HG02610 (cell line): ENCODE measurements around the gene AK9.
"Not testable (repeated sequence)": the region's sequence is repeated elsewhere in the genome, so short reads cannot be mapped to it uniquely, and the experiment has no call there.

Experiments
- ATAC-seq: cut with Tn5 transposase; IDR thresholded peaks from one replicate; pipeline ENCODE4 v1.9.1; 2021; ENCODE audit warnings: mild to moderate bottlenecking, moderate library complexity; ENCODE audit not compliant: unreplicated experiment

Gene AK9

DNA sequence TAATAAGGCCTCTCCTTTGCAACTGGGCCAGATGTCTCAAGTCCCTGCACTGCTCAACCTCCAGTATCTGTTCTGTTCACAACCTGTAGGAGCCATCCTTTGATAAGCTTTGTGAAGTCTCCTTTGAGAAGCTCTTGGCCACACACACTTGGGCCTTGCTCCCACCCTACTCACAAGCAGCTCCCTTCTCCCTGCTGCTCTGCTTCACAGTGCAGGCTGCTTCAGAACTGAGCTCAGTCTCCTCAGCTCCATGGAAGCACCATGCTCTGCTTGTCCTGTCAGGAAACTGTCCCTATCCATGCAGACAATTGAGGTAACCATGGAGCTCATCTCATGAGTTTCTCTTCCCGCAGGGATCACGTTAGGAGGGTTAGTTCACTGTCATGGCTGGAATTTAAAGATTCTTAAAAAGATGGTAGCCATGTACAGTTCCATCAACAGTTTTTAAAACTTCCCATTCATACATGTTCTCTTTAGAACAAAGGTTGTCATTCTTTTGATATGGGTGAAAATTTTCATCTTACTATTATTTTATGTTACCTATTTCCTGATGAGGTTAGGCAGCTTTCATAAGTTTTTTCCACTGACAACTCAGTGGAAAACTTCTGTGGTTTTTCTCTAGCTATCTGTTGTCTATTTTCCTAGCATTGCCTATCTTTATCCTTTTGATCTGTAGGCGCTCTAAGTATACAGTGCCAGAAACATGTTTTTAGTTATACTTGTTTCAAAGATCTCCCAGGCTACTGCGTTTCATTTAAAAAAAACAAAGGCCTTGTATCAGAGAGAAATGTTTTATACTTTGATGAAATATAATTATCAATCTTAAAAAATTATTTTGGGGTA is 62.6 kb downstream of the AK9 start:
- ATAC-seq = no peak

DNA sequence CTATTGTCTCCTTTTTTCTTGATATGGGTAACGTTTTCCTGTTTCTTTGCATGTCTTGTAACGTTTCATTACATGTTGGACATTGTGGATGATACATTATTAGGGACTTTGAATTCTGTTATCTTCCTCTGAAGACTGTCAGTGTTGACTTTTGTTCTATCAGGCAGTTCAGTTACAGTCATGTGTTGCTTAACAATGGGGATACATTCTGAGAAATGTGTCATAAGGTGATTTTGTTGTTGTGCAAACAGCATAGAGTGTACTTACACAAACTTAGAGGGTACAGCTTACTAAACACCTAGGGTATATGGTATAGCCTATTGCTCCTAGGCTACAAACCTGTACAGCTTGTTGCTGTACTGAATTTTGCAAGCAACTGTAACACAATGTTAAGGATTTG is 64.7 kb downstream of the AK9 start:
- ATAC-seq = no peak

DNA sequence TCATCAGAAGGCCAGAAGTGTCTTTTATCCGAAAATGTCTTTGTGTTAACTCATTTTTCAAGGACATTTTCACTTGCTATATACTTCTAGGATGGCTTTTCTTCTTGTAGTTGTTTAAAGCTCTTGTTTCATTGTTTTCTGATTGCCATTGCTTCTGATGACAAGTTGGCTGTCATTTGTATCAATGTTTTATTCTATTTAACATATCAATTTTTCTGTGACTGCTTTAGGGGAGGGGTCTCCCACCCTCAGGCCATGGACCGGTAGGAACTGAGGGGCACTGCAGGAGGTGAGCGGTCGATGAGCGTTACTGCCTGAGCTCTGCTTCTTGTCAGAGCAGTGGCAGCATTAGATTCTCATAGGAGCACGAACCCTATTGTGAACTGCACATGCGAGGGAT is 65.8 kb downstream of the AK9 start:
- ATAC-seq = no peak

DNA sequence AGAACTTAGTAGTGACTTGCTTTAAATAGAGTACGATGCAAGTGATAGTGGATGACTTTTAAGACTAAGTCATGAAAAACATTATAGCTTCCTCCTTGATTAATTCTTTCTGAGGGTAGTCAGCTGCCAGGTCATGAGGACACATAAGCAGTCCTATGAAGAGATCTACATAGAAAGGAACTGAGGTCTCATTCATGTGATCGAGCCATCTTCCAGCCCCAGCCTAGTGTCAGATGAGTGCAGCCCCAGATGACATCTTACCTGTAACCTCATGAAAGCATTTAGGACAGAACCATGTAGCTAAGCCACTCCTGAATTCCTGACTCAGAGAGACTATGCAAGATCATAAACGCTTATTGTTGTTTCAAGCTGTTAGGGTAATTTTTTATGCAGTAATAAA is 67.7 kb downstream of the AK9 start:
- no peak for ATAC-seq

DNA sequence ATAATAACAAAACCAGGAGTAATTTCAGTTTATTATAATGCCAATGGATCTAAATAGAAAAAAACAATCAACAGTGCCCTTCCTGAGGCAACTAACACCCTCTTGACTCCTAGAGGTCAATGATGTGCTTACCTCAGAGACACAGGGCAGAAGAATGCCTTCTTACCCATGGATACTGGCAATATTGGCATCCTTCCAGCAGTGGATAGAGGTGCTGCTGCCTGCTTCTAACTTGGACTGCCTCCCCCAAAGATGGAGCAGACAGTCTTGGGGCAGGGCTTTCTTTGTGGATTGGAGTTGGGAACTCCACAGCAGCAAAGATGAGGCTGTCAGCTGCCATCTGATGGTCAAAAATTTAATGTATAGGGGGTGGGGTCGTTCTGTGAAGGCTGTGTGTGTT is 78.7 kb downstream of the AK9 start:
- ATAC-seq = no peak

DNA sequence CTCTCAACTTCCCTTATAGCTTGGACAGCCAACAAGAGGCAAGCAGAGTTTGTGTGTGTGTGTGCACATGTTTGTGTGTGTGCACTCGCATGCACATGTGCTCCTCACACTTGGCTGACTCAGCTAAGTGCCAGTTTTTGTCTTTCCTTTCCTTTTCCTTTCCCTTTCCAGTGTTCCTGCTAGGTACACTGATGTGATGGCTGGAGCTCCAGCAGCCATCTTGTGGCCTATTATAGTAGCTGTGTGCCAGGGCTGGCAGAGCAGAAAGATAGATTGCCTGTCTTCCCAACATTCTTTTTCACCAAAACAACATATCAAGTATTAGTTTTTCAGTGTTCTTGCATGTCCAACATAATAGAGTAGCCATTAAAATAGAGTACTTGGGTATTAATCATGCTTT is 79.5 kb downstream of the AK9 start:
- ATAC-seq = no peak

DNA sequence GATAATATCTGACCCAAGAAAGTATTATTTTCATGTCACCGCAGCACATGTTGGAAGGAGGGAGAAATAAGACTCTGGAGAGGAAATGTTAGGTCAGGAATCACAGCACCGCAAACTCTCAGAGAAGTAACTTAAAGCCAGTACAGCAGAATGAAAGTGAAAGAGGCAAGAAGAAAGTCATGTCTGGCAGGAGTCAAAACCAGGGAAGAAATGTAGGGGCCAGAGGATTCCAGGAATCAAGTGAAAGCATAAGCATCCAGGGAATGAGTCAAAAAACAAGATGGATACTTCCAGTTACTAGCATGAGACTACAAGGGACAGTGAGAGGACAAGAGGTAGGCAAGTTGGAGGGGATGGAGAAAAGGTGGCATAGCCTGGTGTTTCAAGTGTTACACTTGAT is 80.4 kb downstream of the AK9 start:
- ATAC-seq = no peak

DNA sequence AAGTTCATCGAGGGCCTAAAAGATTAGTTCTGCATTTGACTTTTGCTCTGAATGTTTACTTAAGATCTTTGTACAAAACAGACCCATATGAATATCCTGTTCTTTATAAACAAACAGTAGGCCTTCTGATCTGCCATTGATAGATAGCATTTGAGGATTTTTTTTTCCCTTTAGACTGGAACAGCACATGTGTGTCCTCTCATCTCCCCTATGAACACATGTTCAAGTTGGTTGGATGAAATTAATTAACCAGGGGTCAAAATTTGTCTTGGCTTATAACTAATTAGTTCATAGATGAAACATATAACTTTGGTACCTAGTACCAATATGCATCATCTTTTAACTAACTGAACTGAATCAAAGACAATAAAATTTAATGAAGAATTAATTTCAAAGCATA is 81.3 kb downstream of the AK9 start:
- ATAC-seq = no peak

DNA sequence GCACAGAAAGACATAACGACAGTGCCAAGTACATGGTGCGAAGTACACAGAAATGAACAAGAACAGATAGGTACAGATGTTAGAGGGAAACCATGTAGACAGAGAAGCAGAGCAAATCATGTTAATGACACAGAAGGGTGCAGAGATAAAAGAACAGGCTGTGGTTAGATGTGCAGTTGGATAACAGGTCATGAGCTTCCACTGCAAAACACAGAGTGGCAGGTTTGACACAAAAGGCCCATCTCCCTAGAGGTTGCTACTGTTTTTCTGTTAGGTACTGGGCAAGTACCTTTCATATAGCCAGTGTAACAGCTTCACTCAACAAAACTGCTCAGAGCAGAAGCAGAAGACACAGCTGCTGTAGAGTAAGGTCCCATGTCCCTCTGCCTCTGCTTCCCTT is 84.6 kb downstream of the AK9 start:
- no peak for ATAC-seq

DNA sequence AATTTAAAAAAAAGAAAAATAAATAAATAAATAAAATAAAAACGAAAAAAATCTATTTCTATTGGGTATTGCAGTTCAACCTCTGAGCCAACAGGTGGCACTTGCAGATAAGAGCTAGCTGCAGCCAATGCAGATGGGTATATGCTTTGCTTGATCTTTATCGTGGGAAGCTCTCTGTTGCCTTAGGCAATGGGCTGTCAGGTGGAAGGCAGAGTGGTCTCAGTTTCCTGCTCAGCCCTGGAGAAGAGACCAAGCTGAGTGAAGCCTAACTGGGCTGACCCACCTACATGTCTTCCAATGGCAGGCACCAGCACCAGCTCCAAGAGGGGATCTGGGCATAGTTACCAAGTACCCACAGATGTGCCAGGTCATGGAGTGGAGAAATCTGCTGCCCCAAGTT is 95.0 kb downstream of the AK9 start:
- no peak for ATAC-seq

DNA sequence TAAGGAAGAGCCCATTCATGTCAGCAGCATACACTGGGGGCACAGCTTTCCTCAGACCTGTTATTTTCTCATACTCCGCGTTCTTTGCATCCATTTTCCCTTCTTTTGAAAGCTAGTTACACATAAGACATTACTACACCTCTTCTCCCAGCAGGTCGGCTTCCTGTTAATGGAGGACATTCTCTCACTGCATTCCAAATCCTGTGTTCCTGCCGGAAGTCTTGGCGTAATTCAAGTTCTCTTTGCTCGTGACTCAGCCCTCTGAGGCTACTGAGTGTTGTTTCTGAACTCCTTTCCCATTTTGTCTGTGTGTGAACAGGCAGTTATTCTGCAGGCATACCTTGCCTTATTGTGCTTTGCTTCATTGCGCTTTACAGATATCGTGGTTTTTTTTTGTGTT is 110.5 kb downstream of the AK9 start:
- no peak for ATAC-seq

DNA sequence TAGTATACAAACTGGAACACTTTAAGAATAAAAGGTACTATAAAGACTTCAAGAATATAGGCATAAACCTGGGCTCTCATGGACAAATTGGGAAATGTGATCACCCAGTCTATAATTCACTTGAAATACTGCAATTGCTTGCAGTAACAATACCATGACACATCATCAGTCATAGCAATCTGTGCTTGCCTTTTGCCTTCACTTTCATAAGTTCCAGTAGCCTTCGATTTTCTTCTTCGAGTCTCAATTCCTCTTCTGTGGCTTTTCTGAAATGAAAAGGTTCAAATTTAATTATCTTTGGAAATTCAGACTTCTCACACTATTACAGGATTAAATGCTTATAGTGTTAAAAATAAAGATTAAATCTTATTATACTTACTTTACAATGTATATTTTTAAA is 111.6 kb downstream of the AK9 start:
- ATAC-seq = peak; percentile 83

DNA sequence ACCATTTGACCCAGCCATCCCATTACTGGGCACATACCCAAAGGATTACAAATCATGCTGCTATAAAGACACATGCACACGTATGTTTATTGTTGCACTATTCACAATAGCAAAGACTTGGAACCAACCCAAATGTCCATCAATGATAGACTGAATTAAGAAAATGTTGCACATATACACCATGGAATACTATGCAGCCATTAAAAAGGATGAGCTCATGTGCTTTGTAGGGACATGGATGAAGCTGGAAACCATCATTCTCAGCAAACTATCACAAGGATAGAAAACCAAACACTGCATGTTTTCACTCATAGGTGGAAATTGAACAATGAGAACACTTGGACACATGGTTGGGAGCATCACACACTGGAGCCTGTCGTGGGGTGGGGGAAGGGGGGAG is 121.1 kb downstream of the AK9 start:
- ATAC-seq = not testable (repeated sequence)

DNA sequence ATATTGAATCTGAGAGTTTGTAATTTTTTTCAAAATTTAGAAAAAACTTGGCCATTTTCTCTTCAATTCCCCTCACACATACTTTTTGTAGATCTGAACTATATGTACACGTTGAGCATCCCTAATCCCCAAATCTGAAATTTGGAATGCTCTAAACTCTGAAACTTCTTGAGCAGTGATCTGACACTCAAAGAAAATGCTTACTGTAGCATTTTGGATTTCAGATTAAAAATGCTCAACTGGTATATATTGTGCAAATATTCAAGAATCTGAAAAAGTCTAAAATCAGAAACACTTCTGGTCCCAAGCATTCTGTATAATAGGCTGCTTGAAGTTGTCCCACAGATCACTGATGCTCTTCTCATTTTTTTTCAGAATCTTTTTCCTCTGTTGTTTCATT is 129.2 kb downstream of the AK9 start:
- no peak for ATAC-seq

DNA sequence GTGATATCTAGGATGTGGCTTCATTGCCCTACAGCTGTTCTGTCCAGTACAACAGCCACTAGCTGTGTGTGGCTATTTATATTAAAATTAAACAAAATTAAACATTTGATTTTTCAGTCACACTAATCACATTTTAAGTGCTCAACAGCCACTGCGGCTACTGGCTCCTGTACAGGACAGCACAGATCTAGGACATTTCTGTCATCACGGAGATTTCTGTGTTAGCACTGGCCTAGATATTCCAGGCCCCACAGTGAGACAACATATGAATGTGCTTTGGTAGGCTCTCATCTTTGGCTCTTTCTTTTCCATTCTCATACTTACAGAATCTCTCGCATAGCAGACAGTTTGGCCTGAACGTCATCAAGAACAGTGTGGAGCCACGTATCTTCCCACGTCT is 159.6 kb downstream of the AK9 start:
- no peak for ATAC-seq

DNA sequence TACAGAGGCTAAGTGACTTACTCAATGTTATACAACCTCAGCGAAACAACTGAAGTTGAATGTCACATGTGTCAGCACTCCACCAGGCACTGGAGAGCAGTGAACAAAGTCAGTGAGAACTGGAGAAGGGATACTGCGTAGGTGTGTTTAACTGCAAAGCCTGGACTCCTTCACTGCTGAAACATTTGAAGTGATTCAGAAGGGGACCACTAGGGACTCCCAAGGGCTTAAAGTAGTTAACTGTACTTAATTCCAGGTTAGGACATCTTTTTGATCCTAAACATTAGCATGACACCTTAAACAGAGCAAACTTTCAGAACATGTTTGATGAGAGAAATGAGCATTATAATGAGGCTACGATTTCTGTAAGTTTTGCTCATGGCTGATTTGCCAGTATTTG is 163.0 kb downstream of the AK9 start:
- ATAC-seq = no peak

DNA sequence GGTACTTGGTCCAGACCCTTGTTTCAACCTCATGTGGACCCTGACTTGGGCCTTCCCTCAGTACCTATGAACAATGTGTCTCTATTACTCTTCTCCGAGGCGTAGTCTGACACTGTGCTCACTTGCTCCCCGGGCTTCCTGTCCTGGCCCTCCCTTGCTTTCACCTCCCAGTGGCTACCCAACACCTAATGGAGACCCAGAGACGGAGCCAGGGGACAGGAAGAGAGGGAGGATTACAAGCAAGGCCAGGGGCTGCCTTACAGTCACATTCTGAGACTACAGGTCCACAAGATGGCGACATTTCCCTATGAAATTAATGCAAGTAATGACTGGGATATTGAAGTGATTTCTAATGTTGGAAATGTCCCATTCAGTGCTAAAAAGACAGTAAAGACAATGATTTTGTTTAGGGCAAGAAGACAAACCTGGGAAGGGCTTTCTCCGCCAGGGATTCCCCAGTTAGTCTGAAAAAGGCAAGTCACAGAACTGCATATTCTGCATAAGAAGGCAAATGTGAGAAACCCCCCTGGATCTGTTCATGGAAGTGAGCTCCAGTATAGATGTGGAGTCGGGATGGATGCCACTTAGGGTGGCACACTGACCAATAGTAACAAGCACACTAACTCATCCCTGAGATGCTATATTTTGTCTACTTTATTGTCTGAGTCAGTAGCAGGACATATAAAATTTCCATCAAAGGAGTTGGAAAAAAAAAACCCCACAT is 163.9 kb downstream of the AK9 start:
- ATAC-seq = no peak

DNA sequence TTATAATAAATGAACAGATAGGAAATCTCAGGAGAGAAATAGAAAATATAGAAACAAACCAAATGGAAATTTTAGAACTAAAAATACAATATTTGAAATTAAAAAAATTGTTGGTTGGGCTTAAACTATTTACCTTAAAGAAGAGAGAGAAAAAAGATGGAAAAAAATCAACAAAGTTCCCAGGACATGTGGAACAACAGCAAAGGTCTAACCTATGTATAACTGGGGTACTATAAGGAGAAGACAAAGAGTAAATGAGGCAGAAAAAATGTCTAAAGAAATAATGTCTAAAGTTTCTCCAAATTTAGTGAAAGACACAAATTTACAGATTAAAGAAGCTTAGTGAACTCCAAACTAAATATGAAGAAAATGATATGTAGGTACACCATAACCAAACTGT is 166.9 kb downstream of the AK9 start:
- ATAC-seq = no peak

DNA sequence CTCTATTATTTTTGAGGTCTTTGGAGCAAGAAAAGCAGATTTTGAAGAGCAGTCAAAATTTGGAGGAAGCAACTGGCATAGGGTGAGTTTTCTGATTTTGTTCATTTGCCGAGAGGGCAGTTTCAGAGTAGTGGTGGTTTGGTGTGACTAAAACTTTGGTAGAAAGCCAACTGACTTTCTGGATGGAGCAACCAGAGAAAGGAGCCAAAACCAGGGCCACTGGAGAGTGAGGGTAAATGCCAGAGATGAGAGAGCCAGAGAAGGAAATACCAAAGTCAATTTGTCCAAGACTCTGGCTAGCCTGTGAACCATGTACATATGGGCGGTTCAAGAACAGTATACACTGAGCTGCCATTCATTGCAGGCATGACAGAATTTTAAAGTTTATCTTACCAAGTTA is 167.5 kb downstream of the AK9 start:
- no peak for ATAC-seq

DNA sequence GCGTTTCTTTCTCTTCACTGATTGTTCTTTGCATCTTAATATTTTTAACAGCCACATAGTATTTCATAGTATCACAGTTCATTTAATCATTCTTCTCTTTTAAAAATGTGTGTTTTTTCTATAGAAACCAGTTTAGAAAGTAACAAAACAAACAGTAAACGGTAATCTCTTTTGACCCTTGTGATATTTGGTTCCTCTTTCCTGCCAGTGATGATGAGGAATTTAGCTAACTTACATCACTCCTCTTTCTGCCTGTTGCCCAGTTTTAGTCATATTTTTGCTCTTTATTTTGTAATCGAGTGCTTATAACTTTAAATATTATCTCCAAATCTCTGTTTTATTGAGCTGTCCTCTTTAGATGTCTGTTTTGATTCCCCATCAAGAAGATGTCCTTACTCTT is 169.9 kb downstream of the AK9 start:
- ATAC-seq = no peak

DNA sequence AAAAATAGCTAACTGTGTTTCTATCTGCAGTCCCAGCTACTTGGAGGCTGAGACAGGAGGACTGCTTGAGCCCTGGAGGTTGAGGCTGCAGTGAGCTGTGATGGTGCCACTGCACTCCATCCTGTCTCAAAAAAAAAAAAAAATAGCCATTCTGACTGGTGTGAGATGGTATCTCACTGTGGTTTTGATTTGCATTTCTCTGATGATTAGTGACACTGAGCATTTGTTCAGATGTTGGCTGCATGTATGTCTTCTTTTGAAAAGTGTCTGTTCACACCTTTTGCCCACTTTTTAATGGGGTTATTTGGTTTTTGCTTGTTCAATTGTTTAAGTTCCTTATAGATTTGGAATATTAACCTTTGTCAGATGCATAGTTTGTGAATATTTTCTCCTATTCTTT is 171.4 kb downstream of the AK9 start:
- not testable (repeated sequence) for ATAC-seq

DNA sequence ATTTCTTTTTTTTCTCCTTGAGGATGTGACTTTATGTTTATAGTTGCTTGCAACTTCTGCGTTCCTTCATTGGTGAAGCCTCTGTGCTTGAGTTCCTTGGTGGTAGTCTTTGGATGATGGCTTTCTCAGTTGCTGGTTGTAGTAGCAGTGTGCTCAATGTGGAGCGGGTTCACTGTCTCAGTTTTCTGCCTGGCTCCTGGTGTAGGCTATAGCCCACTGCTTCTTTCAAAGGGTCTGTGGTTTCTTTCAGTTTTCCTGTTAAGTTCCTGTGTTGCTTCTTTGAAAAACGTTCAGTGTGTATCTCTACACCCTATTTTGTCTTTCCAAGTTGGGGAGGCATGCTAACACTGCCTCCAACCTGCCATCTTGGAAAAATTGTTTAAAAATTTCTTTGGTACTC is 174.1 kb downstream of the AK9 start:
- no peak for ATAC-seq
